Hepatocyte (in vitro differentiated cells): ENCODE results near the gene KNDC1. TPM values are rescaled to one million over a fixed set of nuclear protein-coding genes. Genes with fewer than 3 reads are reported as not detected.

ENCODE experiments used
- DNase-seq: peaks from one replicate; pipeline ENCODE4 v3.0.0-alpha.2; 2016; ENCODE audit warnings: low spot score
- H2AFZ ChIP-seq: fragments of 200-600 bp; sonication (generic); 2 replicates; pipeline ENCODE4 v1.6.0; 2016; ENCODE audit warnings: antibody characterized with exemption, mild to moderate bottlenecking
- H3K27ac ChIP-seq: fragments of 200-600 bp; sonication (generic); 2 replicates; pipeline ENCODE4 v1.5.1; 2016; ENCODE audit warnings: mild to moderate bottlenecking
- H3K27me3 ChIP-seq: fragments of 200-600 bp; sonication (generic); 2 replicates; pipeline ENCODE4 v1.6.1; 2016
- H3K36me3 ChIP-seq: fragments of 200-600 bp; sonication (generic); replicated peaks from 2 replicates; pipeline ENCODE4 v1.5.1; 2016; ENCODE audit warnings: low read depth; ENCODE audit not compliant: insufficient read depth
- H3K4me1 ChIP-seq: fragments of 200-600 bp; sonication (generic); 2 replicates; pipeline ENCODE4 v1.5.1; 2016; ENCODE audit warnings: mild to moderate bottlenecking, moderate library complexity; ENCODE audit not compliant: insufficient read depth
- H3K4me2 ChIP-seq: fragments of 200-600 bp; sonication (generic); 2 replicates; pipeline ENCODE4 v1.6.0; 2016
- H3K4me3 ChIP-seq: fragments of 200-600 bp; sonication (generic); 2 replicates; pipeline ENCODE4 v1.5.1; 2016; ENCODE audit warnings: mild to moderate bottlenecking
- H3K79me2 ChIP-seq: fragments of 200-600 bp; sonication (generic); 2 replicates; pipeline ENCODE4 v1.6.0; 2017; ENCODE audit warnings: mild to moderate bottlenecking
- H3K9me2 ChIP-seq: fragments of 200-600 bp; sonication (generic); replicated peaks from 2 replicates; pipeline ENCODE4 v1.6.0; 2017; ENCODE audit warnings: mild to moderate bottlenecking; ENCODE audit not compliant: insufficient read depth
- H3K9me3 ChIP-seq: fragments of 200-600 bp; sonication (generic); 2 replicates; pipeline ENCODE4 v1.5.1; 2016; ENCODE audit warnings: low read depth, mild to moderate bottlenecking
- H4K20me1 ChIP-seq: fragments of 200-600 bp; sonication (generic); 2 replicates; pipeline ENCODE4 v1.6.0; 2016; ENCODE audit warnings: mild to moderate bottlenecking; ENCODE audit not compliant: insufficient read depth, poor library complexity, severe bottlenecking
- CTCF ChIP-seq: fragments of 200-600 bp; sonication (generic); IDR thresholded peaks from 2 replicates; pipeline ENCODE4 v1.5.1; 2016; ENCODE audit warnings: antibody characterized with exemption, mild to moderate bottlenecking; ENCODE audit not compliant: poor library complexity
- EZH2 ChIP-seq: fragments of 200-600 bp; sonication (generic); IDR thresholded peaks from 2 replicates; pipeline ENCODE4 v1.6.1; 2016; ENCODE audit warnings: antibody characterized with exemption, mild to moderate bottlenecking, borderline replicate concordance
- EZH2phosphoT487 ChIP-seq: fragments of 200-600 bp; sonication (generic); IDR thresholded peaks from one replicate; pipeline ENCODE4 v1.6.1; 2018; ENCODE audit warnings: antibody characterized with exemption, mild to moderate bottlenecking, low read depth, moderate library complexity; ENCODE audit not compliant: unreplicated experiment, severe bottlenecking
- WGBS: methylation state at CpG from one replicate; pipeline ENCODE4 v1.1.6; 2016; ENCODE audit warnings: low lambda C conversion rate; ENCODE audit errors: missing lambda C conversion rate; 5-methylcytosine and 5-hydroxymethylcytosine counted together
- polyA plus RNA-seq: library from polyadenylated mRNA; unstranded; fragments of >200 nt; fragmentation: Nextera tagmentation; extraction: Ambion mirVana; gene quantifications from 2 replicates; pipeline ENCODE4 v1.2.1, GENCODE V29; 2016
- total RNA-seq: library from RNA; depleted of rRNA; stranded (reverse); fragments of >200 nt; gene quantifications from 2 replicates; pipeline ENCODE4 v1.2.3, GENCODE V29; 2014

The KNDC1 gene
- total and polyA plus RNA-seq, 2 experiments from 2014 or later: 3.8 to 4.3 TPM

GRCh38 chr10:133197786-133198185 lies 37.8 kb downstream of the KNDC1 start:
- H3K9me3 ChIP-seq: no peaks in the 10 kb centered on the region
- H3K4me3 ChIP-seq: no peak overlapping the region
- H3K79me2 ChIP-seq: no peaks in the 10 kb centered on the region
- no peak overlapping the region for H3K27ac ChIP-seq
- no peaks in the 10 kb centered on the region for H3K9me2 ChIP-seq
- no peak overlapping the region for H2AFZ ChIP-seq
- no peak for DNase-seq
- no peaks in the 10 kb centered on the region for H3K4me1 ChIP-seq
- no peak for TF ChIP-seq CTCF
- no peak for TF ChIP-seq EZH2phosphoT487
- TF ChIP-seq EZH2: no peak
- H3K27me3 ChIP-seq: no peaks in the 10 kb centered on the region
- no peaks in the 10 kb centered on the region for H3K36me3 ChIP-seq
- H3K4me2 ChIP-seq: no peak overlapping the region
- no peaks in the 10 kb centered on the region for H4K20me1 ChIP-seq
- WGBS: 100% methylated on average over 1 of the region's 9 CpGs

DNA sequence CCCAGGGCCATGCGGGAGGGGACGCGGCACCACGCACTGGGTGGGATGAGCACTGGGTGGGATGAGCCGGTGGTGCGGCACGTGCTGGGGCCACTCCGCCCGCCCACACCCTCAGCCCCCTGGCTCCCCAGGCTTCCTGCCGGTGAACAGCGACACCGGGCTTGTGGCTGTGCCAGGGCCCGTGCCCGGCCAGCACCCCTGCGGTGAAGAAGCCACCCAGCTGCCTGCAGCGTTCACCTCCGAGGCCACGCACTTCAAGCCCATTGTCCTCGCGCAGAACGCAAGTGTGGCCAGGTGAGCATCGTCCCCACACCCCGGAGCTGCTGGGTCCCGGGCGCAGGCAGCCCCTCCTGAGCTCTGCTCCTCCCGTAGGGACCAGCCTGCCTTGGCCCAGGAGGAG lies 38.2 kb downstream of the KNDC1 start:
- H3K9me3 ChIP-seq: no peaks in the 10 kb centered on the region
- H4K20me1 ChIP-seq: no peaks in the 10 kb centered on the region
- no peaks in the 10 kb centered on the region for H3K27me3 ChIP-seq
- no peak for DNase-seq
- no peaks in the 10 kb centered on the region for H3K4me1 ChIP-seq
- 94% methylated on average over 20 of the region's 26 CpGs for WGBS
- no peak overlapping the region for H3K4me3 ChIP-seq
- no peaks in the 10 kb centered on the region for H3K9me2 ChIP-seq
- no peaks in the 10 kb centered on the region for H3K79me2 ChIP-seq
- no peak overlapping the region for H3K27ac ChIP-seq
- H3K4me2 ChIP-seq: no peak overlapping the region
- TF ChIP-seq CTCF: no peak
- TF ChIP-seq EZH2phosphoT487: no peak
- no peak for TF ChIP-seq EZH2
- H2AFZ ChIP-seq: no peak overlapping the region
- H3K36me3 ChIP-seq: no peaks in the 10 kb centered on the region

DNA sequence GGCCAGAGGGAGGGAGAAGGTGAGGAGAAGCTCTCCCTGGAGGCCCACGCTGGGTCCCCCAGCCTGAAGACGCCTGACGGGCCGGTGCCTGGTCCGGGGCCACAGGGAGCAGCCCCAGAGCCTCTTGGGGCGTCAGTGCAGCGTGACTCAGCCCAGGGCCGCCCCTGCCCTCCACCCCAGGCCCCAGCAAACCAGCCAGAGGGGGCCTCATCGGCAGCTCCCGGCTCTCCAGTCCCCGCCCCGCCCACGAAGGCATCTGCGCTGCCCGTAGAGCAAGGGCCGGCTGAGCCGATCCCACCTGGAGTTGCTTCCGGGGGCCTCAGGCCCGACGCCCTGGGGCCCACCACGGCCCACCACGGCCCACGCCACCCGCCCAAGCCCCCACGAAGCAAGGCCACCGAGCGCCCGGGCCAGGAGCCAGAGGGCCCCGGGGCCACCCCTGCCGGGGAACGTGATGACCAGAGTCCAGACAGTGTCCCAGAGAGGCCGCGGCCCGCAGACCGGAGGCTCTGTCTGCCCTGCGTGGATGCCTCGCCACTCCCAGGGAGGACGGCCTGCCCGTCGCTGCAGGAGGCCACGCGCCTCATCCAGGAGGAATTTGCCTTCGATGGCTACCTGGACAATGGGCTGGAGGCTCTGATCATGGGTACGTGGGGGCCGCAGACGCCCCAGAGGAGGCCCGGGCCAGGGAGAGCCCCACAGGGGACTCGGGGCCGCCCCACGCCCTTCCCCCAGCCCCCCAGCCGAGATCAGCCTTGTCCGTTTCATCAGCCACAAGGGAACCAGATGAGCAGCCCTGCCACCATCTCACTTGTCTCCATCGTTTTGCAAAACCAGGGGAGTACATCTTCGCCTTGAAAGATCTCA lies 38.8 kb downstream of the KNDC1 start:
- H2AFZ ChIP-seq: no peak overlapping the region
- no peak for DNase-seq
- H3K27ac ChIP-seq: no peak overlapping the region
- H4K20me1 ChIP-seq: no peaks in the 10 kb centered on the region
- no peaks in the 10 kb centered on the region for H3K4me1 ChIP-seq
- H3K9me3 ChIP-seq: no peaks in the 10 kb centered on the region
- WGBS: 90% methylated on average over 33 of the region's 54 CpGs
- H3K4me3 ChIP-seq: no peak overlapping the region
- no peak for TF ChIP-seq EZH2phosphoT487
- no peak for TF ChIP-seq EZH2
- TF ChIP-seq CTCF: no peak
- no peaks in the 10 kb centered on the region for H3K79me2 ChIP-seq
- no peaks in the 10 kb centered on the region for H3K9me2 ChIP-seq
- H3K36me3 ChIP-seq: no peaks in the 10 kb centered on the region
- H3K4me2 ChIP-seq: no peak overlapping the region
- no peaks in the 10 kb centered on the region for H3K27me3 ChIP-seq
